Lower leg skin (tissue), 3 donors: ENCODE measurements around the gene PTCH1.

ENCODE experiments used
- CTCF ChIP-seq, 3 donors: fragments of 450-650 bp; IDR thresholded peaks; one replicate each; pipeline ENCODE4 v1.5.1; 2016; ENCODE audit warnings: antibody characterized with exemption in 3 of 3, mild to moderate bottlenecking in 3 of 3, moderate library complexity in 2 of 3
- POLR2A ChIP-seq, 2 donors: fragments of 450-650 bp; IDR thresholded peaks; one replicate each; pipeline ENCODE4 v1.6.1; 2016 to 2017; ENCODE audit warnings: antibody characterized with exemption in 2 of 2, mild to moderate bottlenecking in 1 of 2, moderate library complexity in 1 of 2

- TF ChIP-seq CTCF (IDR thresholded peaks at IDR 0.05) (no peak), POLR2A (IDR thresholded peaks at IDR 0.05) (no peak)
Measured at GRCh38 chr9:95506428-95506677, 10.4 kb downstream of the PTCH1 start.
